ENCODE data around the gene MRNIP. TPM values are rescaled to one million over a fixed set of nuclear protein-coding genes. Genes with fewer than 3 reads are reported as not detected.

Gene MRNIP
- total RNA-seq, 1 experiment from 2014 or later = 31.1 TPM

DNA sequence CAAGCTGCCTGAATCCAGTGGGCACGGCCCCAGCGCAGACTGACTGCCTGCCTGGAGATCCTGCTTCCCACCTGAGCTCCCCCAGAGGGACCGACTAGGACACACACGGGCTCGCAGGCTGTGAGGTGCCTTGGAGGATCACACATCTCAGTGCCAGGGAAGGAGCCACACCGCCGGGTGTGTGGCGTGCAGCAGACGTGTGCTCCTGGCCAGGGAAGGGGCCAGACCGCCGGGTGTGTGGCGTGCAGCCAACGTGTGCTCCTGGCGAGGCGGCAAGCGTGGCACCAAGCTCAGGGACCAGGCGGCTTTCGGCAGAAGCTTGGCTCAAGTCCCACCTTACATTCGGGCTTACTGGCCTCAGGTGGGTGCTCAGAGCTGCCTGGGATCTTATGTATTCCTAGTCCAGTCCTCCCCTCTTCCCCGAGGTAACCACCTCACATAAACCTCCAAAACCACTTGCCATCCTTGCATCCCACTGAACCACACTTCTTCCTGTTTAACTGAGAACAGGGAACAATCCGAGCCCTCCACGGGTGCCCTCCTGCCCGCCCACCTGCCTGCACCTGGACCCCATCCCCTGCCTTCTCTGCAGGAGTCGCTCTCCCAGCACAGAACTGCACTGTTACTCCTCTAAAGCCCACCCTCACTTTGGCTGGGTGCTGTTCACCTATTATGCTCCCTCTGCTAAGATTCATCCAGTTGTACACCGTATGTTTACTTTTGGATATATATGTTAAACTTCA, 22.4 kb upstream of the MRNIP start:
- no peak overlapping the region for H2BK120ac ChIP-seq (ENCODE audit: low read depth, low read length, poor library complexity, severe bottlenecking)
- no peak overlapping the region for H3T11ph ChIP-seq (ENCODE audit: low read length)
- no peak overlapping the region for H3K4me3 Mint-ChIP-seq
- H4K20me1 ChIP-seq (ENCODE audit: control insufficient read depth, insufficient read depth, insufficient read length) = no peaks in the 10 kb centered on the region
- no peak overlapping the region for H3K27ac ChIP-seq (ENCODE audit: insufficient read length, low read depth, low read length)
- H2AK5ac ChIP-seq (ENCODE audit: insufficient read length, low read length) = no peak overlapping the region
- no peak overlapping the region for H2BK15ac ChIP-seq (ENCODE audit: low read depth, low read length)
- no peak overlapping the region for H3K18ac ChIP-seq (ENCODE audit: insufficient read length, low read depth, low read length)
- no peak overlapping the region for H3K9ac ChIP-seq (ENCODE audit: extremely low read depth, insufficient read length, low read length)
- H2AFZ ChIP-seq (ENCODE audit: low read length) = no peak overlapping the region
- no CpG with 5 or more reads among the region's 25 CpGs for WGBS (ENCODE audit: extremely low coverage, insufficient read length, low lambda C conversion rate)
- peaks cover 2% of the 10 kb centered on the region for H3K27me3 Mint-ChIP-seq (ENCODE audit: low read depth)
- peaks cover 15% of the 10 kb centered on the region for H3K9me3 ChIP-seq (ENCODE audit: control insufficient read depth, low read depth, low read length)
- TF ChIP-seq, protein P1, sequence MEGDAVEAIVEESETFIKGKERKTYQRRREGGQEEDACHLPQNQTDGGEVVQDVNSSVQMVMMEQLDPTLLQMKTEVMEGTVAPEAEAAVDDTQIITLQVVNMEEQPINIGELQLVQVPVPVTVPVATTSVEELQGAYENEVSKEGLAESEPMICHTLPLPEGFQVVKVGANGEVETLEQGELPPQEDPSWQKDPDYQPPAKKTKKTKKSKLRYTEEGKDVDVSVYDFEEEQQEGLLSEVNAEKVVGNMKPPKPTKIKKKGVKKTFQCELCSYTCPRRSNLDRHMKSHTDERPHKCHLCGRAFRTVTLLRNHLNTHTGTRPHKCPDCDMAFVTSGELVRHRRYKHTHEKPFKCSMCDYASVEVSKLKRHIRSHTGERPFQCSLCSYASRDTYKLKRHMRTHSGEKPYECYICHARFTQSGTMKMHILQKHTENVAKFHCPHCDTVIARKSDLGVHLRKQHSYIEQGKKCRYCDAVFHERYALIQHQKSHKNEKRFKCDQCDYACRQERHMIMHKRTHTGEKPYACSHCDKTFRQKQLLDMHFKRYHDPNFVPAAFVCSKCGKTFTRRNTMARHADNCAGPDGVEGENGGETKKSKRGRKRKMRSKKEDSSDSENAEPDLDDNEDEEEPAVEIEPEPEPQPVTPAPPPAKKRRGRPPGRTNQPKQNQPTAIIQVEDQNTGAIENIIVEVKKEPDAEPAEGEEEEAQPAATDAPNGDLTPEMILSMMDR (conservative IDR thresholded peaks at IDR 0.05) = no peak
- peaks cover 42 to 60% (median 59%) of the 10 kb centered on the region in 3 experiments for H3K36me3 Mint-ChIP-seq (ENCODE audit: insufficient read depth in 1 of 3, low read depth in 3 of 3)
- H2BK20ac ChIP-seq (ENCODE audit: low read depth, low read length, poor library complexity, severe bottlenecking) = no peak overlapping the region
- H3K56ac ChIP-seq (ENCODE audit: insufficient read length, low read depth, low read length) = no peak overlapping the region
- no peaks in the 10 kb centered on the region for H3K79me1 ChIP-seq (ENCODE audit: insufficient read depth, low read depth, low read length, poor library complexity, severe bottlenecking)
- no peak overlapping the region for H4K91ac ChIP-seq (ENCODE audit: insufficient read length, low read depth, low read length)
- H3K9me3 Mint-ChIP-seq = peaks cover 26 to 30% of the 10 kb centered on the region in 2 experiments
- H3K4me1 Mint-ChIP-seq = no peaks in the 10 kb centered on the region
- H3K79me2 ChIP-seq (ENCODE audit: insufficient read depth, low read length) = no peaks in the 10 kb centered on the region
- H4K5ac ChIP-seq (ENCODE audit: insufficient read length, low read depth, low read length) = no peak overlapping the region
- no peaks in the 10 kb centered on the region for H3K23me2 ChIP-seq (ENCODE audit: insufficient read length, low read depth, low read length, poor library complexity, severe bottlenecking)
- H3K27me3 ChIP-seq (ENCODE audit: insufficient read depth, low read length) = no peaks in the 10 kb centered on the region
- no peak overlapping the region for H4K8ac ChIP-seq (replicated peaks; ENCODE audit: insufficient read length, low read depth, low read length)
- H3K4me1 ChIP-seq (ENCODE audit: insufficient read depth, low read length) = no peaks in the 10 kb centered on the region
- no peak overlapping the region for H2BK12ac ChIP-seq (ENCODE audit: insufficient read length, low read depth, low read length)
- H3K4ac ChIP-seq (ENCODE audit: low read depth, low read length) = no peak overlapping the region
- no peak overlapping the region for H3K4me2 ChIP-seq (ENCODE audit: insufficient read depth, insufficient read length, low read length)
- no peak overlapping the region for H3K23ac ChIP-seq (ENCODE audit: insufficient read length, low read depth, low read length)
- no peak overlapping the region for H2BK5ac ChIP-seq (ENCODE audit: insufficient read length, low read length)
- no peak for DNase-seq
- H3K14ac ChIP-seq (ENCODE audit: insufficient read depth, low read length) = no peak overlapping the region
- H3K27ac Mint-ChIP-seq = no peak overlapping the region; a peak in 1 of 7 replicates

Data from H9 (cell line).